ENCODE measurements around the gene PLEKHA7. TPM values are rescaled to one million over a fixed set of nuclear protein-coding genes. Genes with fewer than 3 reads are reported as not detected.

The PLEKHA7 gene
- total RNA-seq, 1 experiment from 2014 or later = 18.4 TPM

DNA sequence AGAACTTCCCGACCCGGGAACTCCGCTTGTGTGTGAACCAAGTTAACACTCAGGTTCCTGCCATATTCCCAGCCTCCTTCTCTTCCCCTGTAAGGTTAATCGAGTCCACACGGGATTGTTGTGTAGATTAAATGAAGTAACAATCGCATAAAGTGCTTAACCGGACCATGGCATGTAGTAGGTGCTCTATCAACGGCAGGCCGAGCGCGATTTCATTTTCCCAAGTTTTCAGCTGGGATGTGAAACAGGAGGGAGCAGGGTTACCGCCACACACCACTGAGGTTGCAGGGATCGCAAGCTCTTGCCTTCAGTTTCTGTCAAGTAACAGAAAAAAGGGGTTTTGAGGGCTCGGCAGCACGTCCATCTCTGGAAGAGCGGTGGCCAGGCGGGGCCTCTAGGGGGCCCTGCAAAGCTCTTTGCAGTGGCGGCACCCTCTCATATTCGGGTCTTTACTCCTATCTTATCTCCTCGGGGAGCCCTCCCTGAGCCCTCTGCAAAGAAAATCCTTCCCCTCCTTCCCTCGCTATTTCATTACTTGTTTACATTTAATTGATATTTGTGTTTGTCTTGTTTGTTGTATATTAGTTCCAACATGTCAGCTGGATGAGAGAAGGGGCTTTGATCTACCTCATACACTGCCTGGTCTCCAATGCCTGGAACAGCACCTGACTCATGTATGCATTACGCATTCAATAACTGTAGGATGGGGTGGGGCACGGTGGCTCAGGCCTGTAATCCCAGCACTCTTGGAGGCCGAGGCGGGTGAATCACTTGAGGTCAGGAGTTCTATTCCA is 816 bp upstream of the PLEKHA7 start:
- BruUV-seq (replicated peaks) = TSS peak; percentile 32
- peak; percentile 83 for DNase-seq
- Histone ChIP-seq H3K4me2 (ENCODE audit: low read length) (peak overlapping the region; percentile 86), H3F3A (ENCODE audit: low read length, unreplicated experiment) (no peaks in the 10 kb centered on the region), H3K4me1 (ENCODE audit: insufficient read depth, low read length) (peaks cover 30% of the 10 kb centered on the region), H3K27me3 (ENCODE audit: low read length) (no peaks in the 10 kb centered on the region), H3K9ac (ENCODE audit: low read length) (peak overlapping the region; percentile 64), H2AFZ (ENCODE audit: low read length) (peak overlapping the region; percentile 85), H3K27ac (ENCODE audit: low read length) (peak overlapping the region; percentile 42), H3K36me3 (ENCODE audit: low read depth, low read length) (no peaks in the 10 kb centered on the region), H3K9me2 (replicated peaks; ENCODE audit: low read length) (no peaks in the 10 kb centered on the region), H3K9me3 (ENCODE audit: low read length) (no peaks in the 10 kb centered on the region), H3K4me3 (ENCODE audit: low read length) (peak overlapping the region; percentile 73), H4K20me1 (ENCODE audit: low read length) (no peaks in the 10 kb centered on the region), H3K79me2 (ENCODE audit: low read length) (peaks cover 28% of the 10 kb centered on the region)
- intact Hi-C loops (cut with micrococcal nuclease) = loop anchor here (2.0 kb wide), 1 partner anchor 48 kb away; no protein-coding TSS in a partner anchor
- TF ChIP-seq, protein P1, sequence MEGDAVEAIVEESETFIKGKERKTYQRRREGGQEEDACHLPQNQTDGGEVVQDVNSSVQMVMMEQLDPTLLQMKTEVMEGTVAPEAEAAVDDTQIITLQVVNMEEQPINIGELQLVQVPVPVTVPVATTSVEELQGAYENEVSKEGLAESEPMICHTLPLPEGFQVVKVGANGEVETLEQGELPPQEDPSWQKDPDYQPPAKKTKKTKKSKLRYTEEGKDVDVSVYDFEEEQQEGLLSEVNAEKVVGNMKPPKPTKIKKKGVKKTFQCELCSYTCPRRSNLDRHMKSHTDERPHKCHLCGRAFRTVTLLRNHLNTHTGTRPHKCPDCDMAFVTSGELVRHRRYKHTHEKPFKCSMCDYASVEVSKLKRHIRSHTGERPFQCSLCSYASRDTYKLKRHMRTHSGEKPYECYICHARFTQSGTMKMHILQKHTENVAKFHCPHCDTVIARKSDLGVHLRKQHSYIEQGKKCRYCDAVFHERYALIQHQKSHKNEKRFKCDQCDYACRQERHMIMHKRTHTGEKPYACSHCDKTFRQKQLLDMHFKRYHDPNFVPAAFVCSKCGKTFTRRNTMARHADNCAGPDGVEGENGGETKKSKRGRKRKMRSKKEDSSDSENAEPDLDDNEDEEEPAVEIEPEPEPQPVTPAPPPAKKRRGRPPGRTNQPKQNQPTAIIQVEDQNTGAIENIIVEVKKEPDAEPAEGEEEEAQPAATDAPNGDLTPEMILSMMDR (conservative IDR thresholded peaks at IDR 0.05; ENCODE audit: low read depth, low read length) = peak; percentile 76
- TF ChIP-seq EZH2 (IDR thresholded peaks at IDR 0.05; ENCODE audit: low read length, unreplicated experiment) = no peak
- CTCF ChIA-PET = interaction anchor here (0.7 to 1.2 kb wide), 3 partner anchors 48 to 209 kb away, joined by 3 to 4 read pairs (median 3); no protein-coding TSS in a partner anchor
- POLR2A ChIA-PET (ENCODE audit: unreplicated experiment) = no interaction called here
- ATAC-seq = peak; percentile 39

DNA sequence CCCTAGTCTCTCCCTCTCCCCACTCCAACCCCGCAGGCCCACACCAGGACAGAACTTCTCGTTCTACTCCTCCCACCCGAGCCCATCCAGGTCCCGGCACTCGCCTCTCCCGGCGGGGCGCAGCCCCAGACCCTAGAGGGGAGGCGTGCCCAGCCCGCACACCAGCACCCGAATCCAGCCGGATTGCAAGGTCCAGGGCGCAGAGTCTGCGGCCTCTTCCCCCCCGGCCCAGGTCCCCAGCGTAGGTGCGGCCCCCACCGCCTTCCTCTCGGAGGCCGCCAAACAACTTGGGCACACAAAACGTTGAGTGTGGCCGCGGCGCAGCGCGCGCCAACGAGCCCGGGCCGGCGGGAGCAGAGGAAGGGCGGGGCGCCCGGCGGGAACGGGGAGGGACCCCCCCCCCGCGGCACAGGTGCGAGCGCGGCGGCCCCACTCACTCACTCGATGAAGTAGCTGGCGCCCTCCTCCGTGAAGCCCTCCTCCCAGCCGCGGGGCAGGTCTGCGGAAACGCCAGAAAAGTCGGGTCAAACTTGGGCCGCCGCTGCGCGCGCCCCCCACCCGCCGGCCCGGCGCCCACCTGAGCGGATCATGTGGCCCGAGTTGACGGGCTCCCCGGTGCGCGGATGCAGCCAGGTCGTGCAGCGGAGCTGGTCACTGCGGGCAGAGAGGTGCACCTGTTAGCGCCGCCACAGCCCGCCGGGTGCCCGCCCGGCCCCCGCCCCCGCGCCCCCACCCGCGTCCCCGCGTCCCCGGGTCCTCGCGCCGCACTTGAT is 480 bp downstream of the PLEKHA7 start:
- POLR2A ChIA-PET (ENCODE audit: unreplicated experiment) = no interaction called here
- Histone ChIP-seq H3K27ac (ENCODE audit: low read length) (peak overlapping the region; percentile 86), H3K27me3 (ENCODE audit: low read length) (no peaks in the 10 kb centered on the region), H2AFZ (ENCODE audit: low read length) (peak overlapping the region; percentile 70), H4K20me1 (ENCODE audit: low read length) (no peaks in the 10 kb centered on the region), H3K36me3 (ENCODE audit: low read depth, low read length) (peaks cover 4% of the 10 kb centered on the region; the same call in 1 of the 2 replicates), H3F3A (ENCODE audit: low read length, unreplicated experiment) (no peaks in the 10 kb centered on the region), H3K4me3 (ENCODE audit: low read length) (peak overlapping the region; percentile 87), H3K4me2 (ENCODE audit: low read length) (peak overlapping the region; percentile 92), H3K79me2 (ENCODE audit: low read length) (peaks cover 38% of the 10 kb centered on the region), H3K9ac (ENCODE audit: low read length) (peak overlapping the region; percentile 75), H3K9me3 (ENCODE audit: low read length) (no peaks in the 10 kb centered on the region), H3K9me2 (replicated peaks; ENCODE audit: low read length) (no peaks in the 10 kb centered on the region), H3K4me1 (ENCODE audit: insufficient read depth, low read length) (peaks cover 30% of the 10 kb centered on the region)
- ATAC-seq (peak; percentile 9), DNase-seq (peak; percentile 36)
- TF ChIP-seq EZH2phosphoT487 (IDR thresholded peaks at IDR 0.05; ENCODE audit: borderline replicate concordance, low read length) (no peak), EZH2 (IDR thresholded peaks at IDR 0.05; ENCODE audit: low read length, unreplicated experiment) (no peak)
- TF ChIP-seq, protein P1 (conservative IDR thresholded peaks at IDR 0.05; ENCODE audit: low read depth, low read length) = no peak
- intact Hi-C loops (cut with micrococcal nuclease) = loop anchor here (2.0 kb wide), 3 partner anchors 49 to 67 kb away; partner anchors contain the start of gene RPS13
- CTCF ChIA-PET = interaction anchor here (0.6 to 1.0 kb wide), 3 partner anchors 50 to 194 kb away, joined by 3 read pairs; no protein-coding TSS in a partner anchor
- BruUV-seq (replicated peaks) = no TSS peak

All from PC-3 (cell line).